AG04450 (cell line): Measurements from ENCODE around the gene GRIN3A. TPM values are rescaled to one million over a fixed set of nuclear protein-coding genes. Genes with fewer than 3 reads are reported as not detected.
"Not testable (repeated sequence)": the region's sequence is repeated elsewhere in the genome, so short reads cannot be mapped to it uniquely, and the experiment has no call there.

ENCODE experiments used
- CTCF ChIA-PET: fragments of 300-600, 350-600 bp; formaldehyde crosslinking; extraction: SDS; loops from one replicate; lab custom pipeline; 2022; ENCODE audit warnings: antibody characterized with exemption, inconsistent platforms; lab: Charles Lee
- POLR2A ChIA-PET: fragments of 350-600 bp; formaldehyde crosslinking; extraction: SDS; loops from one replicate; lab custom pipeline; 2021; ENCODE audit warnings: antibody characterized with exemption, inconsistent platforms; lab: Yijun Ruan, JAX
- DNase-seq: peaks from one replicate; pipeline ENCODE4 v3.0.0-alpha.2; 2011; ENCODE audit warnings: low read depth, low spot score
- H3K27ac ChIP-seq: one replicate; pipeline ENCODE4 v1.5.1; 2012; ENCODE audit warnings: low read depth, low read length, control low read depth
- H3K27me3 ChIP-seq: one replicate; pipeline ENCODE4 v1.6.0; 2012; ENCODE audit warnings: low read length; ENCODE audit not compliant: control insufficient read depth, insufficient read depth
- H3K4me3 ChIP-seq: 2 replicates; pipeline ENCODE4 v1.5.1; 2011; ENCODE audit warnings: mild to moderate bottlenecking, low read depth, low read length, control low read depth
- H3K9me3 ChIP-seq: 2 replicates; pipeline ENCODE4 v1.5.1; 2012; ENCODE audit warnings: low read length; ENCODE audit not compliant: control insufficient read depth, insufficient read depth
- polyA plus RNA-seq: library from polyadenylated mRNA; depleted of rRNA; stranded (reverse); fragments of >200 nt; gene quantifications from 2 replicates; pipeline ENCODE4 v1.2.3, GENCODE V29; 2011
- TF ChIP-seq, protein P1 (sequence below): IDR thresholded peaks from 2 replicates; pipeline ENCODE4 v1.5.1; 2011; ENCODE audit warnings: low read depth, low read length, control low read depth, inconsistent platforms

The GRIN3A gene
- polyA plus RNA-seq, 1 experiment = not detected

- no peak for DNase-seq
- no peak overlapping the region for H3K4me3 ChIP-seq
- CTCF ChIA-PET = interaction anchor here (0.8 to 1.9 kb wide), 3 partner anchors 21 to 114 kb away, joined by 4 to 7 read pairs (median 6); no protein-coding TSS in a partner anchor
These were observed 175.5 kb downstream of the GRIN3A start for GRCh38 chr9:101562966-101563365.

GRCh38 chr9:101561740-101562139 is 176.7 kb downstream of the GRIN3A start:
- Histone ChIP-seq H3K27me3 (no peaks in the 10 kb centered on the region), H3K9me3 (no peaks in the 10 kb centered on the region), H3K4me3 (no peak overlapping the region), H3K27ac (no peak overlapping the region)
- ChIA-PET CTCF (no interaction called here), POLR2A (no interaction called here)
- DNase-seq = no peak
- TF ChIP-seq, protein P1, sequence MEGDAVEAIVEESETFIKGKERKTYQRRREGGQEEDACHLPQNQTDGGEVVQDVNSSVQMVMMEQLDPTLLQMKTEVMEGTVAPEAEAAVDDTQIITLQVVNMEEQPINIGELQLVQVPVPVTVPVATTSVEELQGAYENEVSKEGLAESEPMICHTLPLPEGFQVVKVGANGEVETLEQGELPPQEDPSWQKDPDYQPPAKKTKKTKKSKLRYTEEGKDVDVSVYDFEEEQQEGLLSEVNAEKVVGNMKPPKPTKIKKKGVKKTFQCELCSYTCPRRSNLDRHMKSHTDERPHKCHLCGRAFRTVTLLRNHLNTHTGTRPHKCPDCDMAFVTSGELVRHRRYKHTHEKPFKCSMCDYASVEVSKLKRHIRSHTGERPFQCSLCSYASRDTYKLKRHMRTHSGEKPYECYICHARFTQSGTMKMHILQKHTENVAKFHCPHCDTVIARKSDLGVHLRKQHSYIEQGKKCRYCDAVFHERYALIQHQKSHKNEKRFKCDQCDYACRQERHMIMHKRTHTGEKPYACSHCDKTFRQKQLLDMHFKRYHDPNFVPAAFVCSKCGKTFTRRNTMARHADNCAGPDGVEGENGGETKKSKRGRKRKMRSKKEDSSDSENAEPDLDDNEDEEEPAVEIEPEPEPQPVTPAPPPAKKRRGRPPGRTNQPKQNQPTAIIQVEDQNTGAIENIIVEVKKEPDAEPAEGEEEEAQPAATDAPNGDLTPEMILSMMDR = no peak

More at GRCh38 chr9:101562966-101563365, 175.5 kb downstream of the GRIN3A start:
- H3K9me3 ChIP-seq = no peaks in the 10 kb centered on the region
- POLR2A ChIA-PET = no interaction called here
- TF ChIP-seq, protein P1 = no peak
- no peaks in the 10 kb centered on the region for H3K27me3 ChIP-seq
- no peak overlapping the region for H3K27ac ChIP-seq

- H3K27ac ChIP-seq, H3K4me3 ChIP-seq, H3K27me3 ChIP-seq, POLR2A ChIA-PET, H3K9me3 ChIP-seq, DNase-seq: not testable (repeated sequence)
- TF ChIP-seq, protein P1 = peak; percentile 14; the same call in 1 of the 2 replicates
- CTCF ChIA-PET = interaction anchor here (0.7 to 1.0 kb wide), 2 partner anchors 9 to 91 kb away, joined by 4 to 6 read pairs; no protein-coding TSS in a partner anchor
These were observed 188.9 kb downstream of the GRIN3A start for GRCh38 chr9:101549472-101550098.

- no peak overlapping the region for H3K27ac ChIP-seq
- no peaks in the 10 kb centered on the region for H3K27me3 ChIP-seq
- TF ChIP-seq, protein P1 = no peak
- ChIA-PET POLR2A (no interaction called here), CTCF (interaction anchor here (1.4 to 4.3 kb wide), 2 partner anchors 84 to 94 kb away, joined by 6 to 26 read pairs; no protein-coding TSS in a partner anchor)
- H3K9me3 ChIP-seq = no peaks in the 10 kb centered on the region
- DNase-seq = no peak
- no peak overlapping the region for H3K4me3 ChIP-seq
These were observed 195.2 kb downstream of the GRIN3A start for GRCh38 chr9:101543098-101543735.

DNA sequence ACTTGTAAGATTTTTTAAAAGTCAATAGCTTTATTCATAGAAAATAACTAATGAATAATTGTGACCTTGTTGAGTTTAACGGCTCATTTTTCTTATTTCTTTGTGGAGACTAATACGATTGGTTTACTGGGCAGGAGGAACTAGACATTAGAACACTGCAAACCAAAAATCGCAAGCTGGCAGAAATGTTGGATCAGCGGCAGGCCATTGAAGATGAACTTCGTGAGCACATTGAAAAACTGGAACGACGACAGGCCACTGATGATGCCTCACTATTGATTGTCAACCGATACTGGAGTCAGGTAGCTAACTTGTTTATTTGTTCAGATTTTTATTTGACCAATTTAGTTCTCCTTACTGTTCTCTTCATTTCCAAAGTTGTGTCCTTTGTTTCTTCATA is 198.4 kb downstream of the GRIN3A start:
- ChIA-PET CTCF (interaction anchor here (0.9 to 4.3 kb wide), 5 partner anchors 10 to 91 kb away, joined by 3 to 26 read pairs (median 4); no protein-coding TSS in a partner anchor), POLR2A (no interaction called here)
- TF ChIP-seq, protein P1 = no peak
- Histone ChIP-seq H3K4me3 (no peak overlapping the region), H3K9me3 (no peaks in the 10 kb centered on the region), H3K27me3 (no peaks in the 10 kb centered on the region), H3K27ac (no peak overlapping the region)
- no peak for DNase-seq
